Liver (tissue), 9 donors: ENCODE data around the gene CACNA1A. TPM values are rescaled to one million over a fixed set of nuclear protein-coding genes. Genes with fewer than 3 reads are reported as not detected.

ENCODE experiments used
- DNase-seq: peaks from one replicate; pipeline ENCODE4 v3.0.0-alpha.2; 2017; ENCODE audit warnings: low spot score
- H3K27ac ChIP-seq, 2 donors: one replicate each; pipeline ENCODE4 v1.7.0; 2013; ENCODE audit warnings: inconsistent platforms in 2 of 2, low read length in 2 of 2, control low read depth in 1 of 2, low read depth in 1 of 2, mild to moderate bottlenecking in 1 of 2
- H3K27me3 ChIP-seq, 4 donors: one replicate each; pipeline versions ENCODE4 v1.6.1 to v1.7.0; 2013; ENCODE audit warnings: low read length in 3 of 4, inconsistent platforms in 1 of 4, mild to moderate bottlenecking in 1 of 4, moderate library complexity in 1 of 4; ENCODE audit not compliant: control insufficient read depth in 4 of 4, insufficient read depth in 4 of 4
- H3K36me3 ChIP-seq, 4 donors: one replicate each; pipeline versions ENCODE4 v1.6.1 to v1.7.0; 2013; ENCODE audit warnings: low read length in 3 of 4, mild to moderate bottlenecking in 3 of 4, low read depth in 1 of 4, moderate library complexity in 1 of 4; ENCODE audit not compliant: control insufficient read depth in 4 of 4, insufficient read depth in 3 of 4
- H3K4me1 ChIP-seq, 4 donors: one replicate each; pipeline versions ENCODE4 v1.6.1 to v1.7.0; 2013; ENCODE audit warnings: low read length in 3 of 4, mild to moderate bottlenecking in 3 of 4, moderate library complexity in 1 of 4; ENCODE audit not compliant: control insufficient read depth in 4 of 4, insufficient read depth in 4 of 4
- H3K4me3 ChIP-seq, 3 donors: one replicate each; pipeline versions ENCODE4 v1.6.1 to v1.7.0; 2013; ENCODE audit warnings: low read length in 3 of 3, control low read depth in 1 of 3, low read depth in 1 of 3, mild to moderate bottlenecking in 1 of 3
- H3K9ac ChIP-seq, 2 donors: one replicate each; pipeline ENCODE4 v1.7.0; 2013; ENCODE audit warnings: low read length in 2 of 2, mild to moderate bottlenecking in 2 of 2, moderate library complexity in 2 of 2, control low read depth in 1 of 2, low read depth in 1 of 2
- H3K9me3 ChIP-seq, 4 donors: one replicate each; pipeline versions ENCODE4 v1.6.1 to v1.7.0; 2013; ENCODE audit warnings: low read length in 3 of 4; ENCODE audit not compliant: control insufficient read depth in 4 of 4
- EGR1 ChIP-seq, 2 donors: IDR thresholded peaks; 2 replicates each; pipeline ENCODE4 v1.6.1; 2016 to 2018; ENCODE audit warnings: antibody characterized with exemption in 2 of 2, low read depth in 2 of 2
- FOXA1 ChIP-seq: IDR thresholded peaks from 2 replicates; pipeline ENCODE4 v1.6.1; 2016; ENCODE audit warnings: antibody characterized with exemption
- FOXA2 ChIP-seq: IDR thresholded peaks from 2 replicates; pipeline ENCODE4 v1.6.1; 2016; ENCODE audit warnings: antibody characterized with exemption
- HNF4A ChIP-seq, 2 donors: conservative IDR thresholded peaks; 2 replicates each; pipeline ENCODE4 v1.6.1; 2016; ENCODE audit warnings: antibody characterized with exemption in 2 of 2, mild to moderate bottlenecking in 2 of 2
- HNF4G ChIP-seq: IDR thresholded peaks from 2 replicates; pipeline ENCODE4 v1.6.1; 2016; ENCODE audit warnings: antibody characterized with exemption
- JUND ChIP-seq, 2 donors: IDR thresholded peaks; 2 replicates each; pipeline ENCODE4 v1.6.1; 2016; ENCODE audit warnings: antibody characterized with exemption in 2 of 2
- NR2F2 ChIP-seq: IDR thresholded peaks from 2 replicates; pipeline ENCODE4 v1.6.1; 2016; ENCODE audit warnings: antibody characterized with exemption
- RAD21 ChIP-seq, 2 donors: IDR thresholded peaks; 2 replicates each; pipeline ENCODE4 v1.6.1; 2016; ENCODE audit warnings: antibody characterized with exemption in 2 of 2, mild to moderate bottlenecking in 2 of 2
- RXRA ChIP-seq, 2 donors: IDR thresholded peaks; 2 replicates each; pipeline ENCODE4 v1.6.1; 2017 to 2018; ENCODE audit warnings: antibody characterized with exemption in 2 of 2, mild to moderate bottlenecking in 1 of 2
- SP1 ChIP-seq: IDR thresholded peaks from 2 replicates; pipeline ENCODE4 v1.6.1; 2018; ENCODE audit warnings: antibody characterized with exemption, mild to moderate bottlenecking
- TAF1 ChIP-seq: conservative IDR thresholded peaks from 2 replicates; pipeline ENCODE4 v1.6.1; 2016; ENCODE audit warnings: antibody characterized with exemption, mild to moderate bottlenecking
- YY1 ChIP-seq: IDR thresholded peaks from 2 replicates; pipeline ENCODE4 v1.6.1; 2016; ENCODE audit warnings: antibody characterized with exemption, mild to moderate bottlenecking
- WGBS: extraction: QIAGEN DNeasy Blood & Tissue Kit; methylation state at CpG from one replicate; pipeline ENCODE4 v1.1.7; 2013; 5-methylcytosine and 5-hydroxymethylcytosine counted together
- polyA plus RNA-seq, 2 donors: library from polyadenylated mRNA; stranded (reverse) in 1 of 2; unstranded in 1 of 2; fragments of 200-250 nt in 1 of 2; fragments of >200 nt in 1 of 2; fragmentation: Nextera tagmentation in 1 of 2; extraction: Ambion mirVana in 1 of 2; gene quantifications; one replicate each; pipeline versions ENCODE4 v1.2.1 to v1.2.3, GENCODE V29; 2013 to 2015
- total RNA-seq, 2 donors: library from RNA; depleted of rRNA; stranded (reverse); fragments of >200 nt; gene quantifications; one replicate each; pipeline ENCODE4 v1.2.3, GENCODE V29; 2014
- TF ChIP-seq, protein P1 (sequence below): IDR thresholded peaks from 2 replicates; pipeline ENCODE4 v1.6.1; 2016; ENCODE audit warnings: antibody characterized with exemption, mild to moderate bottlenecking
- TF ChIP-seq, protein P2 (sequence below): fragments of 150-350 bp; IDR thresholded peaks from 2 replicates; pipeline ENCODE4 v1.5.1; 2017; ENCODE audit warnings: improper control_type of control experiment, low read depth, low read length; ENCODE audit not compliant: missing input control
- TF ChIP-seq, protein P3 (sequence below): IDR thresholded peaks from 2 replicates; pipeline ENCODE4 v1.6.1; 2016; ENCODE audit warnings: antibody characterized with exemption
- TF ChIP-seq, protein P4 (sequence below): IDR thresholded peaks from 2 replicates; pipeline ENCODE4 v1.6.1; 2016; ENCODE audit warnings: antibody characterized with exemption
- TF ChIP-seq, protein P5 (sequence below): IDR thresholded peaks from 2 replicates; pipeline ENCODE4 v1.6.1; 2016; ENCODE audit warnings: antibody characterized with exemption
- donor health status: healthy.
- donor health status: healthy.
- donor health status: healthy.
- donor health status: healthy.
- donor health status: healthy.

The CACNA1A gene
- total and polyA plus RNA-seq, 4 donors = 0.09 to 0.17 (median 0.17) TPM; not detected in 1

DNA sequence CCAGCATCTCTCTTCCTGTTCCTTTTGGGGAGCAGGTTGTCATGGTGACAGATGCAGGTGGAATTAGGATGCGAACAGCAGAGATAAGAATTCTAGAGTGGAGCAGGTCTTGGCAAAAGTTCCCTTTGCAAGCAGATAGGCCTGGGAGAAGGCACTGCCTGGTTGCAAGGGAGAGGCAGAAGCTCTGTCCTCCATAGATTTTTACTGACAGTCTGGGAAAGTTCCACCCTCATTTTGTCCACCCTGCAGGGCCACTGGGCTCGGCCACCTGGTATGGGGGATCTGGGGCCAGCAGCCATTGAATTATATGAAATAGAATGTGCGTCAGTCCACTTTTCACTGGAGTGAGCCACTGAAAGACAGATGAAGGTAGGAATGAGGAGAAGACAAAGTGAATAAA is 214.4 kb downstream of the CACNA1A start (continued):
- TF ChIP-seq, protein P1, sequence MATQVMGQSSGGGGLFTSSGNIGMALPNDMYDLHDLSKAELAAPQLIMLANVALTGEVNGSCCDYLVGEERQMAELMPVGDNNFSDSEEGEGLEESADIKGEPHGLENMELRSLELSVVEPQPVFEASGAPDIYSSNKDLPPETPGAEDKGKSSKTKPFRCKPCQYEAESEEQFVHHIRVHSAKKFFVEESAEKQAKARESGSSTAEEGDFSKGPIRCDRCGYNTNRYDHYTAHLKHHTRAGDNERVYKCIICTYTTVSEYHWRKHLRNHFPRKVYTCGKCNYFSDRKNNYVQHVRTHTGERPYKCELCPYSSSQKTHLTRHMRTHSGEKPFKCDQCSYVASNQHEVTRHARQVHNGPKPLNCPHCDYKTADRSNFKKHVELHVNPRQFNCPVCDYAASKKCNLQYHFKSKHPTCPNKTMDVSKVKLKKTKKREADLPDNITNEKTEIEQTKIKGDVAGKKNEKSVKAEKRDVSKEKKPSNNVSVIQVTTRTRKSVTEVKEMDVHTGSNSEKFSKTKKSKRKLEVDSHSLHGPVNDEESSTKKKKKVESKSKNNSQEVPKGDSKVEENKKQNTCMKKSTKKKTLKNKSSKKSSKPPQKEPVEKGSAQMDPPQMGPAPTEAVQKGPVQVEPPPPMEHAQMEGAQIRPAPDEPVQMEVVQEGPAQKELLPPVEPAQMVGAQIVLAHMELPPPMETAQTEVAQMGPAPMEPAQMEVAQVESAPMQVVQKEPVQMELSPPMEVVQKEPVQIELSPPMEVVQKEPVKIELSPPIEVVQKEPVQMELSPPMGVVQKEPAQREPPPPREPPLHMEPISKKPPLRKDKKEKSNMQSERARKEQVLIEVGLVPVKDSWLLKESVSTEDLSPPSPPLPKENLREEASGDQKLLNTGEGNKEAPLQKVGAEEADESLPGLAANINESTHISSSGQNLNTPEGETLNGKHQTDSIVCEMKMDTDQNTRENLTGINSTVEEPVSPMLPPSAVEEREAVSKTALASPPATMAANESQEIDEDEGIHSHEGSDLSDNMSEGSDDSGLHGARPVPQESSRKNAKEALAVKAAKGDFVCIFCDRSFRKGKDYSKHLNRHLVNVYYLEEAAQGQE = no peak
- no peak for TF ChIP-seq RXRA (IDR thresholded peaks at IDR 0.05)
- no peak for TF ChIP-seq RAD21 (IDR thresholded peaks at IDR 0.05)
- TF ChIP-seq, protein P2, sequence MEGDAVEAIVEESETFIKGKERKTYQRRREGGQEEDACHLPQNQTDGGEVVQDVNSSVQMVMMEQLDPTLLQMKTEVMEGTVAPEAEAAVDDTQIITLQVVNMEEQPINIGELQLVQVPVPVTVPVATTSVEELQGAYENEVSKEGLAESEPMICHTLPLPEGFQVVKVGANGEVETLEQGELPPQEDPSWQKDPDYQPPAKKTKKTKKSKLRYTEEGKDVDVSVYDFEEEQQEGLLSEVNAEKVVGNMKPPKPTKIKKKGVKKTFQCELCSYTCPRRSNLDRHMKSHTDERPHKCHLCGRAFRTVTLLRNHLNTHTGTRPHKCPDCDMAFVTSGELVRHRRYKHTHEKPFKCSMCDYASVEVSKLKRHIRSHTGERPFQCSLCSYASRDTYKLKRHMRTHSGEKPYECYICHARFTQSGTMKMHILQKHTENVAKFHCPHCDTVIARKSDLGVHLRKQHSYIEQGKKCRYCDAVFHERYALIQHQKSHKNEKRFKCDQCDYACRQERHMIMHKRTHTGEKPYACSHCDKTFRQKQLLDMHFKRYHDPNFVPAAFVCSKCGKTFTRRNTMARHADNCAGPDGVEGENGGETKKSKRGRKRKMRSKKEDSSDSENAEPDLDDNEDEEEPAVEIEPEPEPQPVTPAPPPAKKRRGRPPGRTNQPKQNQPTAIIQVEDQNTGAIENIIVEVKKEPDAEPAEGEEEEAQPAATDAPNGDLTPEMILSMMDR = no peak
- TF ChIP-seq TAF1 = no peak
- TF ChIP-seq HNF4G = no peak
- TF ChIP-seq FOXA1 = no peak
- TF ChIP-seq SP1 = no peak
- no peak for TF ChIP-seq EGR1 (IDR thresholded peaks at IDR 0.05; ENCODE audit: low read depth in 2 of 2)

DNA sequence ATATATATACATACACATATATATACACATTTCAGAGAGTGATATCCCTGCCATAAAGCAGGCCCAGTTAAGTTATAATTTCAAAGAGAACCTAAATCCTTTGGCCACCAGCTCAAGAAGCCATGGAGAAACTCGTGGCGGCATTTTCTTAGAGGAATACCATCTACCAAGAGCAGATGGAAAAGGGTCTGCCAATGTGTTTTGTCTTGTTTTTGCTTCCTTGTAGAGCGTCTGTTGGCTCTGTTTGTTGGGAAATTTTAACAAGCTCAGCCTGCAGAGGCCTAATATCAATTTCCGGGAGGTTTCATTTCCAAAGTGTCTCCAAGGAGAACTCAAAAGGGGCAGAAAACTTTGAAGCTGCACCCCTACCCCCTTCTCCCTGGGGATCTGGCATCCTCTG is 215.5 kb downstream of the CACNA1A start:
- Histone ChIP-seq H3K27me3 (no peaks in the 10 kb centered on the region), H3K9ac (no peak overlapping the region), H3K27ac (no peak overlapping the region), H3K4me3 (no peak overlapping the region), H3K4me1 (no peaks in the 10 kb centered on the region), H3K9me3 (no peaks in the 10 kb centered on the region), H3K36me3 (no peaks in the 10 kb centered on the region)
- 89% methylated on average over 4 of the region's 4 CpGs for WGBS
- no peak for TF ChIP-seq EGR1 (IDR thresholded peaks at IDR 0.05; ENCODE audit: low read depth in 2 of 2)
- no peak for DNase-seq

DNA sequence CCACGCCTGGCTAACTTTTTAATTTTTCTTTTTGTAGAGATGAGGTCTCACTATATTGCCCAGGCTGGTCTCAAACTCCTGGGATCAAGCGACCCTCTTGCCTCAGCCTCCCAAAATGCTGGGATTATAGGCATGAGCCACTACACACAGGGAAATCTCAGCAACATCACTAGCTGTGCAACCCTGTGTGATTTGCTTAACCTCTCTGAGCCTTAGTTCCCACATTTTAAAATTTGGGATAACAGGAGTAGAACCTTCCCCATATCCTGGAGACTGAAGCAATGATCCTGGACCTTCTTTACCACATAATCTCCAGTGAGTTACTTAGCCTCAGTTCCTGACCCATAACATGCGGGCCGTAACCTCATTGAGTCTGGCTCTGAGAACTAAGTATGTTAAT is 217.0 kb downstream of the CACNA1A start:
- no peak overlapping the region for H3K27ac ChIP-seq
- H3K4me3 ChIP-seq = no peak overlapping the region
- WGBS = 85% methylated on average over 4 of the region's 4 CpGs
- no peaks in the 10 kb centered on the region for H3K36me3 ChIP-seq
- peaks cover 0 to 3% (median 0%) of the 10 kb centered on the region in 4 donors for H3K27me3 ChIP-seq
- no peak overlapping the region for H3K9ac ChIP-seq
- H3K4me1 ChIP-seq = no peaks in the 10 kb centered on the region
- no peak for DNase-seq
- H3K9me3 ChIP-seq = no peaks in the 10 kb centered on the region
- TF ChIP-seq, protein P1 = no peak
- TF ChIP-seq HNF4G = no peak
- TF ChIP-seq JUND (IDR thresholded peaks at IDR 0.05) = no peak
- TF ChIP-seq RXRA (IDR thresholded peaks at IDR 0.05) = no peak
- TF ChIP-seq EGR1 (IDR thresholded peaks at IDR 0.05; ENCODE audit: low read depth in 2 of 2) = no peak
- TF ChIP-seq, protein P3, sequence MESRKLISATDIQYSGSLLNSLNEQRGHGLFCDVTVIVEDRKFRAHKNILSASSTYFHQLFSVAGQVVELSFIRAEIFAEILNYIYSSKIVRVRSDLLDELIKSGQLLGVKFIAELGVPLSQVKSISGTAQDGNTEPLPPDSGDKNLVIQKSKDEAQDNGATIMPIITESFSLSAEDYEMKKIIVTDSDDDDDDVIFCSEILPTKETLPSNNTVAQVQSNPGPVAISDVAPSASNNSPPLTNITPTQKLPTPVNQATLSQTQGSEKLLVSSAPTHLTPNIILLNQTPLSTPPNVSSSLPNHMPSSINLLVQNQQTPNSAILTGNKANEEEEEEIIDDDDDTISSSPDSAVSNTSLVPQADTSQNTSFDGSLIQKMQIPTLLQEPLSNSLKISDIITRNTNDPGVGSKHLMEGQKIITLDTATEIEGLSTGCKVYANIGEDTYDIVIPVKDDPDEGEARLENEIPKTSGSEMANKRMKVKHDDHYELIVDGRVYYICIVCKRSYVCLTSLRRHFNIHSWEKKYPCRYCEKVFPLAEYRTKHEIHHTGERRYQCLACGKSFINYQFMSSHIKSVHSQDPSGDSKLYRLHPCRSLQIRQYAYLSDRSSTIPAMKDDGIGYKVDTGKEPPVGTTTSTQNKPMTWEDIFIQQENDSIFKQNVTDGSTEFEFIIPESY = no peak
- no peak for TF ChIP-seq NR2F2
- TF ChIP-seq FOXA1 = no peak
- TF ChIP-seq, protein P2 = no peak
- no peak for TF ChIP-seq YY1
- no peak for TF ChIP-seq RAD21 (IDR thresholded peaks at IDR 0.05)
- TF ChIP-seq, protein P4, sequence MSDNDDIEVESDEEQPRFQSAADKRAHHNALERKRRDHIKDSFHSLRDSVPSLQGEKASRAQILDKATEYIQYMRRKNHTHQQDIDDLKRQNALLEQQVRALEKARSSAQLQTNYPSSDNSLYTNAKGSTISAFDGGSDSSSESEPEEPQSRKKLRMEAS = no peak
- TF ChIP-seq HNF4A (conservative IDR thresholded peaks at IDR 0.05) = no peak
- no peak for TF ChIP-seq SP1
- TF ChIP-seq, protein P5, sequence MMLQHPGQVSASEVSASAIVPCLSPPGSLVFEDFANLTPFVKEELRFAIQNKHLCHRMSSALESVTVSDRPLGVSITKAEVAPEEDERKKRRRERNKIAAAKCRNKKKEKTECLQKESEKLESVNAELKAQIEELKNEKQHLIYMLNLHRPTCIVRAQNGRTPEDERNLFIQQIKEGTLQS = no peak
- TF ChIP-seq FOXA2 = no peak
